Measurements from ENCODE around the gene ALG3.

DNA sequence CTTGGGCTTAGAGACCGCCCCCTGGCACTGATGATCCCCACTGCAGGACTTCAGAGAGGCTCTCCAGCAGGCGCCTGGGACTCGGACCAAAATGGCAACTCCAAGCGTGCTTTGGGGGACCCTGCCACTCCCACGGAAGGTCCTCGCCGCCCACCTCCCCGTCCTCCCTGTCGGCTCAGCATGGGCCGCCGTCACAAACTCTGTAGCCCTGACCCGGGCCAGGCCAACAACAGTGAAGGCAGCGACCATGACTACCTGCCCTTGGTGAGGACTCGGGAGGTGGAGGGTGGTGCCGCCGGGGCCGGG, 7.7 kb downstream of the ALG3 start:
- TF ChIP-seq, protein P1, sequence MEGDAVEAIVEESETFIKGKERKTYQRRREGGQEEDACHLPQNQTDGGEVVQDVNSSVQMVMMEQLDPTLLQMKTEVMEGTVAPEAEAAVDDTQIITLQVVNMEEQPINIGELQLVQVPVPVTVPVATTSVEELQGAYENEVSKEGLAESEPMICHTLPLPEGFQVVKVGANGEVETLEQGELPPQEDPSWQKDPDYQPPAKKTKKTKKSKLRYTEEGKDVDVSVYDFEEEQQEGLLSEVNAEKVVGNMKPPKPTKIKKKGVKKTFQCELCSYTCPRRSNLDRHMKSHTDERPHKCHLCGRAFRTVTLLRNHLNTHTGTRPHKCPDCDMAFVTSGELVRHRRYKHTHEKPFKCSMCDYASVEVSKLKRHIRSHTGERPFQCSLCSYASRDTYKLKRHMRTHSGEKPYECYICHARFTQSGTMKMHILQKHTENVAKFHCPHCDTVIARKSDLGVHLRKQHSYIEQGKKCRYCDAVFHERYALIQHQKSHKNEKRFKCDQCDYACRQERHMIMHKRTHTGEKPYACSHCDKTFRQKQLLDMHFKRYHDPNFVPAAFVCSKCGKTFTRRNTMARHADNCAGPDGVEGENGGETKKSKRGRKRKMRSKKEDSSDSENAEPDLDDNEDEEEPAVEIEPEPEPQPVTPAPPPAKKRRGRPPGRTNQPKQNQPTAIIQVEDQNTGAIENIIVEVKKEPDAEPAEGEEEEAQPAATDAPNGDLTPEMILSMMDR (IDR thresholded peaks at IDR 0.05; ENCODE audit: extremely low read depth in 1 of 2, insufficient read depth in 1 of 2, low read depth in 1 of 2, low read length in 2 of 2), result no peak
- no peak for TF ChIP-seq POLR2A (IDR thresholded peaks at IDR 0.05; ENCODE audit: low read depth, low read length)

Data from endothelial cell of umbilical vein (primary cell).